ENCODE data around the gene CLEC2A.
A peak's percentile ranks its signal among the peaks of the same experiment; 100 is the strongest.

CLEC2A gene

DNA sequence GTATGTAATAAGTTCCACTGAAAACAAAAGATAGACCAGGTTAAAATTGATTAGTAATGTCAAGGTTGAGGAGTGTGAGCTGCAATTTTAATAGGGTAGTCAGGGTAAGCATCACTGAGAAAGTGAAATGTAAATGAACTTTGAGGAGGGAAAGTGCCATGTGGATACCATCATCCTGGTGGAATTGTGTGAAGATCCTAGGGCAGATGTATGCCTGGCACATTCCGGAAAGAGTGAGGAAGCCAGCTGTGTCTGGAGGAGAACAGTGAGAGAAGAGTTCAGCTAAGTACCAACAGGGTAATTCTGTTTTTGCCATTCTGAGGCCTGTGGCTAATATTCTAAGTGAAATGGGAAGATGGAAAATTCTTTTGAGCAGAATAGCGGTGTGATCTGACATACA, 2.9 kb upstream of the CLEC2A start:
- no peak for DNase-seq

DNA sequence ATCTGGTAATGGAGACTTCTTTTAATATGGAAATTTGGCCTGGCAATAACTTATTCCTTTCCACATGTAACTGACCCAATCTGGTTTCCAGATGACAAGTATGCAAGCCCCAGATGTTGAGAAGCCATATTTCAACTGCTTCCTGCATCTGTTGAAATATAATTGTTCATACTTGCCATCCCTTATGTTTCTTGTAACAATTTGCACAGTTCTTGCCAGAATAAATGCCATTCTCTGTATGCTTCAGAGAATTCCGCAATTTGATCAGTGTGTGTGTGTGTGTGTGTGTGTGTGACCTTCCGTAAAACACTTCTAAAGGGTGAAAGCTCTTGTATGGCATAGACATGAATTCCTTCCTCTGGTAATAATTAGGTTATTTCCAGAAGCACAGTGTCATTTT, 1.8 kb upstream of the CLEC2A start:
- DNase-seq = no peak

DNA sequence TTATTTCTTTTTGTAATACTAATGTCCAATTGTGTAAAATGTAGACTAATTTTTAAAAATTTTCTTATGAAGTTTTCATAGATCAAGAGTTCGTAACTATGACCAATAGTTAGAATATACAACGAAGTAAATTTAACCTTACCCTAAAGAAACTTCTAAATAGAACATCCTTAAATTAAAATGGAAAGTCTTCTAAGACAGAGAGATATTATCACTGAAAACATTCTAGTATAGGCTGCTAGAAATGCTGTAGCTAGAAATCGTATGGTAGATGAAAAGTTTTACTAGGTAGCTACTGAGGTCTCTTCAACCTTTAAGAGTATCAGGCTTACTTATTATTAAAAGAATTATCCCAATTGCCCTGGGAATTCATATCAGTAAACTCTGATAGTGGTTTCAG, 925 bp downstream of the CLEC2A start:
- DNase-seq = no peak

DNA sequence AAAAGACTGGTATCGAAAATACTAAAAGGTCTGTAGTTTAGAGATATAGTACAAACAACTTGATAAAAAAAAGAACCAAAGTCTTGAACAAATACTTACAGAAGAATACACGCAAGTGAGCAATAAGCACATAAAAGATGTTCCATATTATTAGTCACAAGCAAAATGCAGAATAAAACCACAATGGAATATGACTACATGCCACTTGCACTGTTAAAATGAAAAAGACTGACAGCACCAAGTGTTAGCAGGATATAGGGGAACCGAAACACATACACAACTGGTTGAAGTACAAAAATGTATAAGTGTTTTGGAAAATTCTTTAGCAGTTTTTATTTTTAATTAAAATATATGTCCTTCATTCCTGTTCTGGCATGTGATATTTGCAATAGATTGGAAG, 3.6 kb downstream of the CLEC2A start:
- DNase-seq = no peak

DNA sequence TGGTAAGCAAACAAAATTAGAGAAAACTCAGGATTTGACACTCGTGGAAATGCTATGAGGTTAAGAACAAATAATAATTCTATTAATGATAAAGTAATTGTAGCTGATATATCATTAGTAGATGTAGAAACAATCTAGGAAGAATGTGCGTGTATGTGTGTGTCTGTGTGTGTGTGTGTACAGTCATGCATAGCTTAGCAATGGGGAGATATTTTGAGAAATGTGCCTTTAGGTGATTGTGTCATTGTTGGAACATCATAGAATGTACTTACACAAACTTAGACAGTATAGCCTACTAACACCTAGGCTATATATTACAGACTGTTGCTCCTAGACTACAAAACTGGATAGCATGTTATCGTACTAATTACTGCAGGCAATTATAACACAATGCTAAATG, 5.3 kb downstream of the CLEC2A start:
- no peak for DNase-seq

DNA sequence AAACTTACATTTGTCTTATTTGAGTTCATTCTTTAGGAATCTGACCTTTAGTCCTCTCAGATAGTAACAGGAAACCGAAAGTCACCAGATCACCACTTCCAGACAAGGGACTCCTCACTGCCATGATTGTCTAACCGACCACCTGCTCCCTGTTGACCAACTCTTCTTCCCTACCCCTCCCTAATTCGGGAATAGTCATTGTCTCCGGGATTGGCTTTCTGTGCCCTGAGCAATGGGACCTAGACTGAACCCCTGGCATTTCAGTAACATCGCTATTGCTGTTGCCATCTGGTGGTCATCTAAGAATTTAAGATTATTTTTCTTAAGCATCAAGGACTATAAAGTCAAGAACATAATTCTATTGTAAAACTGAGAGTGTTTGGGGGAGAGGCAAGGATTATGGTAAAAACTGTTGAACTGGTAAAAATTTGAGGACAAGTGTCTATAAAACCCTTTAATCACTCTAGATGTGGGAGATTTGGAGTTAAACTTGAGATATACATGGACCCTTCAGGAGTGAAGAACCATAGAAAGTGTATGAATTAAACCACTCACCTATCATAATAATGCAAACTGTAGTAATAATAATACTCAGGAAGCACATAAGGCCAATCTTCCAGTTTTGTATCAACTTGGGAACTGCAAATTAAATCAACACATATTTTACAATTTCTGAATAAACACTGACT, 6.3 kb downstream of the CLEC2A start:
- peak in 4 of 56 donors; percentile 0 to 1 (median 1) for DNase-seq

DNA sequence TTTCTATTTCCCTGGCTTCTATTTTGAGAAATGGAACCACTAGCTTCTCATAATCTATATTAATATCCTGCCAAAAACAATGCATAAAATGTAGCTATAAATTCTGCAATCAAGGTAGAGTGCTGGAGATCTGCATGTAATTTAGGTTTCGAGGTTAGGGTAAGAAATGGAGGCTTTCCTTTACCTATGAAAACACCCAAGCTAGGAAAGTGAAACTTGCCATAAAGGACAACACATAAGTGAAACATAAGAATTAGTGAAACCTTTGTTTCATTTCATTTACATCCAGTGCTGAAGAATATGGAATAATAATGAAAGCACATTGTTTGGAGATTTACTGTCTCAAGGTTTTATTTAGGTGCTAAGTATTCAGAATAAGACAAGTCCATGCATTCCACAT, 9.7 kb downstream of the CLEC2A start:
- DNase-seq = no peak

DNA sequence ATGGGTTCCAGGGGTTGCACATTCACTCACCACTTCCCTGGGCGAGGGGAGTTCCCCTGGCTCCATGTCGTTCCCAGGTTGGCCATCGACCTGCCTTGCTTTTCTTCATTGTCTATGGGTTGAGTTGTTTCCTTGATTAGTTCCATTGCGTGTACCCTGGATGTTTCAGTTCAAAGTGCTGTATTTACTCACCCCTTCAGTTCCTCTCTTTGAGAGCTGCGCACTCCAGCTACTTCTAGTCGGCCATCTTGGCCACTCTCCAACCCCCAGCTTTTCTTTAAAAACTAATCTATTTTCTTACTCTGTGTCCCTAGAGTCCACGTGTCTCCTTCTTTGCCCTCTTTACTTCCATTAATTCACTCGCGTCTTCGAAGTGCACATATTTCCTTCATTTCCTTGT, 11.7 kb downstream of the CLEC2A start:
- DNase-seq = no peak

DNA sequence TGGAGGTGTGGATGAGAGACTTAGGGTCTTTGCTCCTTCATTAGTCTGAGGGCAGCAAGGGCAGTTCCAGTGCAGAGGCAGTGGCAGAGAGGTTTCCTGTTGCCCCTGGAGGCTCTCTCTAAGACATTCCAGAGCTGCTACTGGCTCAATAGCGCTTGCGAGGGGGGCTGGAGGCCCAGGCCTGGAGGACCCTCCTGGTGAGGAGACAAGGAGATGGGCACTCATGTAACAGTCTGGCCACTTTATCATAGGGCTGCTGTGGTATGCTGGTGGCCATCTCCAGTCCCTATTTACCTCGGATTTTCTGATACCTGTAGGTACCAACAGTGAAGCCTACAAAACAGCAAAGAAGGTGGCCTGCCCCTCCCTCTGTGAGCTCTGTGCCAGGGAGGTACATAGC, 12.7 kb downstream of the CLEC2A start:
- DNase-seq = no peak

DNA sequence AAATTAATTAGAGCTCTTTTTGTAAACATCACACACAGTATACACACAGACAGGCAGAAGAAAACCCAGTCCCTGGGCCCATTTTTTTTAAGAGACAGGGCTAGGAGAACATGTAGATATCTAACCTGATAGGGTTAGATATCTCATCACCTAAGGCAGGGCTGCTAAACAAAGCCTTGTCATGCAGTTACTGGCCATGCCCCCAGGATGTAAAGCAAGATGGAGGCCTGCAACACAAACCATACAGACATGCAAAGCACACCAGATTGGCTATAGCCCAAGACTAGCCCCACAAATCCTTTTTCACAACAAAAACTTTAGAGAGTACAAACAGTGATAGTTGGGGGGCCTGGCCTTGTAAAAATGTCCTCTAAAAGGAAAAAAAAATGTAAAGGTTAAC, 20.5 kb downstream of the CLEC2A start:
- no peak for DNase-seq

DNA sequence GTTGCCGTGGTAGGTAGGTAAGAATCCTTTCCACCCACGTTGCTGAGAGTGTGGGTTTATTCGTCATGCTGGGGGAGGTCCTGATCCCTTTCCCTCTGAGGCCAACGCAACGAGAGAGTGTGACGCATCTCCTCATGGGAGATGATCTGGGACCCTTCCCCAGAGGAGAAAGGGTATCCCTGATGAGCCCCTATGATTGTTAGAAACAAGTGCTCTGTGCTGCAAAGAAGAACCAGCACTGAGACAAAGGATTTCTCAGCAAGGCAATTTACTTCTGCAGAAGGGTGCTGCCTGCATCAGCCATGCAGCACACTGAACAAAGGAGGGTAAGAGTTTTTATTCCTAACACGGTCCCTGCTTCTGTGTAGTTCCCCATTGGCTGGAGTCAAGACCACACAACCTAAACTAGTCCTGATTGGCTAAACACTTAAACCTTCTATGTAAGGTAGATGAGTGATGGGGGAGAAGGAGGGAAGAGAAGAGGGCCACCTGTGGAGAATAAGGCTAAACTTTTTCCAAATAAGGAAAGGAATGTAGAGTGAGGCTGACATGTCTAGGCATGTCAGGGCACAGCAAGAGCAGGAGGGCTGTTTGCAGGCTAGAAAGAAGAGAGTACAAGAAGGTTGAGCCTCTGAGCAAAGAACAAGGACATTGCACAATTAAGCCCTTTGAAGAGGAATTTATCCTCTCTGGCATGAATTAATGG, 21.3 kb downstream of the CLEC2A start:
- DNase-seq = no peak

DNA sequence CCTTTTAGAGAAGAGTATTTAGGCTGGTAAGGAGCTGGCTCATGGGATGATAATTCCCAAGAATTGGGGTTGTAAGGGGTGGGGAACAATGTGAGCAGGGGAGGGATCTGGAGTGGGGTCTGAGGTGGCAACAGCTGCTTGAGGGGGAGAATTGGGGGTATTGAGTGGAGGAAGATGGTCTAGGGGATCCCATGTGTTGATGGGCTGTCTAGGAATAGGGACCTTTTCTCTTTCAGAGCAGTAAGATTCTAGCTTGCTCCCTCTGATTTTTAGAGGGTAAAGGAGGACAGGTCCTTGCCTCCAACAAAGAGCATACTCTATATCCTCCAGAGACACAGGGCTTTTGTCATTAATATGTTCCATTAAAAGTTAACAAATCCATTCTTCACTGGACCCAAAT, 22.4 kb downstream of the CLEC2A start:
- no peak for DNase-seq

DNA sequence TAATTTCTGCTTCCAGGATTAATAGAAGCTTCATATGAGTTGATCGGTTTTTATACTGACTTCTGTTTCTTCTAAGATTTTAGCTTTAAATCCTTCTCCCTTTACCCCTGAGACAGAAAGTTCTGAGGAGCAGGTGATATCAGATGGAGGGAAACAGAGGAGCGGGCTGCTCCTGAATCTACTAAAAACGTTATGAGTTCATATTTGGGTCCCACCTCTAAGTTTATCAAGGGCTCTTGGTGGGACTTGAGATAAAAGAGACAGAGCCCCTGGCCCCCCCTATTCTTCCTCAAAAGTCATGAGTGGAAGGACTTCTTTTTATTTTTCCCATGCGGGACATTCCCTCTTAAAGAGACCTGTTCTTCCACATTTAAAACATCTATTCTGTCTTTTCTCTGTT, 23.8 kb downstream of the CLEC2A start:
- DNase-seq = no peak

DNA sequence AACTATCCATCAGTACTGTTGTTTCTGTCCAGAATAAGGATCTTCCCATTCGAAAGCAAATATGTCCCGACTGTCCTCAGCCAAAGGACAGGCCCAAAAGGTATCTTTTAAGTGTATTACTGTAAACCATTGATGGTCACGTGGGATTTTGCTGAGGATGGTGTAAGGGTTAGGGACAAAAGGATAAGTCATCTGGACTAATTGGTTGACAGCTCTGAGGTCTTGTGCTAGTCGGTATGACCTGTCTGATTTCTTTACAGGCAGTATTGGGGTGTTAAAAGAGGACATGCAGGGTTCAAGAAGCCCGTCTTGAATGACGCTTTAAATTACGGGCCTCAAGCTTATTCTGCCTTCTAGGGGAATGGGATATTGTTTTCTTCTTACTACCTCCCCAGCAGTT, 24.4 kb downstream of the CLEC2A start:
- DNase-seq = no peak

DNA sequence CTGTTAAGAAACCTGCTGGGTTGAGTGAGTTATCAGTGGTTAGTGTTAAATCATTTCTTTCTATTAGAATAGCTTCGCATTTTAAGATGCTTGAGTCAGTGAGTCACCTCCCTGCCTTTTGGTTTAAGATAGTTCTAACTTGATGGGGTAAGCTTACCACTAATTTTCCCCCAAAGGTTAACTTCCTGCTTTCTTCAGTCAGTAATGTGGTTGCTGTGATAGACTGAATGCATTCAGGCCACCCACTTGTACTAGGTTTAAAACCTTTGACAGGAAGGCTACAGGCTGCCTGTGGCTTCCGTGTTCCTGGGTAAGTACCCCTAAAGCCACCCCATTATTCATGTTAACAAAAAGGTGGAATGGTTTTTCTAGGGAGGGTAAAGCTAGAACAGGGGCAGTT, 25.3 kb downstream of the CLEC2A start:
- DNase-seq = no peak

DNA sequence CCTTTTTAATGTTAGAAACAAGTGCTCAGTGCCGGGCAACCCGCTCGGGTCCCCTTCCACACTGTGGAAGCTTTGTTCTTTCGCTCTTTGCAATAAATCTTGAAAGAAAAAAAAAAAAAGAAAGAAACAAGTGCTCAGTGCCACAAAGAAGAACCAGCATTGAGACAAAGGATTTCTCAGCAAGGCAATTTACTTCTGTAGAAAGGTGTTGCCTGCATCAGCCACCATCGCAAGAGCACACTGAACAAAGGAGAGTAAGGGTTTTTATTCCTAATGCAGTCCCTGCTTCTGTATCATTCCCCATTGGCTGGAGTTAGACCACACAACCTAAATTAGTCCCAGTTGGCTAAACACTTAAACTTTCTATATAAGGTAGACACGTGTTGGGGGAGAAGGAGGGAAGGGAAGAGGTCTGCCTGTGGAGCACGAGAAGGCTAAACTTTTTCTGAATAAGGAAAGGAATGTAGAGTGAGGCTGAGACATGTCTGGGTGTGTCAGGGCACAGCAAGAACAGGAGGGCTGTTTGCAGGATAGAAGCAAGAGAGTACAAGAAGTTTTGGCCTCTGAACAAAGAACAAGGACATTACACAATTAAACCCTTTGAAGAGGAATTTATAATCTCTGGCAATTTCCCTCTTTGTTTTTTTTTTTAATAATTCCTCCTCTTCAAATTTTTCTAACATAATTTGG, 29.5 kb downstream of the CLEC2A start:
- no peak for DNase-seq

DNA sequence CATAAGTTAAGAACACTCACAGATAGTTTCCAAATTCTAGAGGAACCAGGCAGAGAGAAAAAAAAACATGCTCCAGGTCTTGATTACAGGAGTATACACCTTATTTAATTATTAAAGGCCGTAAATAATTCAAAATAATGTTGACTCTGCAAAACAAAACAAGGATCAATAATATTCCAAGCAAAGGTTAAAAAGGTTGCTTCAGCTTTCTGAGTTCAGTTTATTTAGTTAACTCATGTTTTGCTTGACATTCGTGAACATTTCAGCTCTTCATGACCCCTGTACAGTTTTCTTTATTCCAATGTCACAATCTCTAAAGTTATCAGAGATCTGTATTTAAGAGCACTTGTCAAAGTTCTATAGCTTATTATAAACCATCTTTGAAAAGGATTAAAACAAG, 31.2 kb downstream of the CLEC2A start:
- no peak for DNase-seq

DNA sequence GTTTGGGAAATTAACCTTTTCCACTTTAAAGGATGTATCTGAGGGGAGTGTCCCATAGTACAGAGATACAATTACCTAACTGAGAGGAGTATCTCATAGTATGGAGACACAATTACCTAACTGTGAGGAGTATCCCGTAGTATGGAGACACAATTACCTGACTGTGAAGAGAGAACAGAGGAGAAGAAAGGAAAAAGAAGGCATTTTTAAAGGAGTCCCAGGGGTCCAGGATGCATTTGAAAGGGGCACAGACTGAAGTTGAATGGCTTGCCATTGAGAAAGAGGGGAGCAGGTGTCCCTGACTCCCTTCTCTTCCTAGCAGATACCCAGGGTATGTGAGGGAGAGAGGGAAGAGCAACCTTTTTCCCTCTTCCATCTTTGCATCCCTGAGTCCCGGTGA, 33.0 kb downstream of the CLEC2A start:
- no peak for DNase-seq

DNA sequence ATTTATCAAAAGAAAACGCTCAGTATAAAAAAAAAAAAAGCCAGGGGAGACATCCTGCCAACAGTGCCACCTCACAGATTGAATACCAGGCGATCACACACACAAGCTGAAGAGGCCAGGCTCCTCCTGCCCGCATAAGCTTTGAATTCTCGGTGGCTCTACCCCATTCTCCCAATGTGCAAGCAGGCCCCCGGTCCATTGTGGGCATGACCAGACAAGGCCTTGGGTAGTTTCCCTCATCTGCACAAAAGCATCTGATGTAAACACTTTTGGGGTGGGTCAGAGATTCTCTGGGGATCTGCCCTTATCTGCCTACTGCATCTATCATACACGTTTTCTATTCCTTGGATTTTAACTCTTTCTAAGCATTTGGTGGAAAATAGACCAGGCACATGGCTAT, 34.6 kb downstream of the CLEC2A start:
- DNase-seq = no peak

DNA sequence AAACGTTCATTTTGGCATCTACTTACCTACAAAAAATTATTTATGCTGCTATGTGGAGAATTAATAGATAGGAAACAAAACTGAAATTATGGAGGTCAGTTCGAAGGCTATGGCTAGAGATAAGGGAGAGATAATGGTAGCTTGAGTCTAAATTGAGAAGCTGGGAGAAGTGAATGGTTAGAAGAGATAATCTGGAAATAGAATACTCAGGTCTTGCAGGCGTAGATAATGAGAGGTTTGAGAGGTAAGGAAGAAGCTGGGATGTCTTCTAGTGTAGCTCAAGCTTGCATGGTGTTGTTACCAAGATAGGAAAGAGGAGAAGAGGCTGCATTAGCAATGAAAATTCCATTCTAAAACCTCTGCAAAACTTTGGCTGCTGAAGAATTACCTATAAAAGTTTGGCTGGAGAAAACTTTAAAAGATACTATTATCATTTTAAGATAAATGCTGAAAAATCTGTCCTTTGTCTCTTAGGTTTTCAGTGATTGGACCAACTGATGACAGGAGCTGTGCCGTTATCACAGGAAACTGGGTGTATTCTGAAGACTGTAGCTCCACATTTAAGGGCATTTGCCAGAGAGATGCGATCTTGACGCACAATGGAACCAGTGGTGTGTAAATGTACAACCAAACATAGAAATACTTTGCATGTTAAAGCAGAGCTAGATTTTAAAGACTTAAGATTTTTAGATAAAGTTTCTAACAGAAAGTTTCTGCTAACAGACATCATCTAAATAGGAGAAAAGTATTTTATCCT, 36.8 kb downstream of the CLEC2A start:
- DNase-seq = no peak

DNA sequence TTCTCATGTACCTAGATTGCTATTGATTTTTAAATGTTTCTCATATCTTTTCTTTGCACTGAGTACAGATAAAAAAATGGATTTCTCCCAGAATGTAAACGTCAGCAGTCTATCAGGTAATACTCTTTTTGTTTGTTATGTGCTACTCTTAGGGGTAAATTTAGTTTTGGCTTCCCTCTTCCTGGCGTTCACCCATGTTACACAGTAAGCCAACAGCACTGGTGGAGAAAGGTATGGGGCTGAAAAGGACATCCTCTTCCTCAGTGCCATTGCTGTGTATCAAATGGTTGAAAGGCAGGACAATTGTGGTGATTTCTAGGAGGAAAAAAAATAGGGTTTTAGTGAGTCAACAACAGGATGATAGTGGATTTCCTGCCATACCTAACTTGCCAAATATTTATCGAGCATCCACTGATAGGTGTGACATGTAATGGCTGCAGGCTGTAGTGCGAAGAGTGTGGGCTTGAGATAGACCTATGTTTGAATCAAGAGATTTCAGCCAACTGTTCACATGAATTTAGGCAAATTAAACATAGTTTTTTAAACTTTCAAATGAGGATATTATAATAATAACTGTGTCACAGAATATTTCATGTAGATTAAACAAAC, 43.4 kb downstream of the CLEC2A start:
- no peak for DNase-seq

DNA sequence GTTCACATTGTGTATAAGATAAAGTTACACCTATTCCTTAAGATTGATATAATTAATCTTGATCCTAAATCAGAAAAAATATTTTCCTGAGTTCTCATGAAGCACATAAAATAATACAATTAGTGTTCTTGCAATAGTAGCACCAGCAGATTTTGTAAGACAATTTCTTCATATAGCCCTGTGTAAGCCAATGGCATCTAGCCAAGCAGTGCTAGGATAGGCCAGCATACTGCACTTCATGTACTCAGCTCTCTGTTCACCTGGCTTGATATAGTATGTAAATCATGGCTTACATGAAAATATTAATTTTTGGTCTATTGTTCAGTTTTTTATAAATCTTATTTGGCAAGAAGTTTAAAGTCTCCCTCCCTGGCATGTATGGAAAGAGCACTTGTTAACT, 49.0 kb downstream of the CLEC2A start:
- DNase-seq = no peak

Data from nucleus accumbens (tissue), 56 donors.